HEK293T (cell line): ENCODE data around the gene SLC37A1.

Source experiments
- ARNT ChIP-seq: fragments of 450-650 bp; IDR thresholded peaks from 2 replicates; pipeline ENCODE4 v1.6.1; 2017; ENCODE audit warnings: mild to moderate bottlenecking
- ELF4 ChIP-seq: fragments of 450-650 bp; IDR thresholded peaks from 2 replicates; pipeline ENCODE4 v1.6.1; 2017; ENCODE audit warnings: antibody characterized with exemption
- NFRKB ChIP-seq: fragments of 450-650 bp; IDR thresholded peaks from 2 replicates; pipeline ENCODE4 v1.6.1; 2016; ENCODE audit warnings: mild to moderate bottlenecking, moderate library complexity

- TF ChIP-seq ELF4 = no peak
- TF ChIP-seq NFRKB = no peak
- TF ChIP-seq ARNT = no peak
Observed at GRCh38 chr21:42599962-42600361, 86.3 kb downstream of the SLC37A1 start.
